Heart left ventricle (tissue), 16 donors: ENCODE results near the gene OR2T35. TPM values are rescaled to one million over a fixed set of nuclear protein-coding genes. Genes with fewer than 3 reads are reported as not detected.
A peak's percentile ranks its signal among the peaks of the same experiment; 100 is the strongest.

Source experiments
- ATAC-seq, 4 donors: fragments of 200-7000 bp; cut with Tn5 transposase; one replicate each; pipeline ENCODE4 v1.9.1; 2020 to 2022; ENCODE audit warnings: moderate library complexity in 4 of 4, mild to moderate bottlenecking in 3 of 4, moderate number of reproducible peaks in 1 of 4
- DNase-seq, 5 donors: peaks; one replicate each; pipeline ENCODE4 v3.0.0-alpha.2; 2020
- H3K27ac ChIP-seq, 12 donors: fragments of 200-600 bp; sonication (generic) in 4 of 12; one replicate each; pipeline versions ENCODE4 v1.5.0 to v1.8.0; 2016 to 2022; ENCODE audit warnings: mild to moderate bottlenecking in 2 of 12
- H3K27me3 ChIP-seq, 9 donors: fragments of 200-600 bp; sonication (generic) in 2 of 9; one replicate each; pipeline versions ENCODE4 v1.5.1 to v1.8.0; 2016 to 2022; ENCODE audit warnings: mild to moderate bottlenecking in 3 of 9
- H3K36me3 ChIP-seq, 9 donors: fragments of 200-600 bp; sonication (generic) in 2 of 9; one replicate each; pipeline versions ENCODE4 v1.5.0 to v1.8.0; 2018 to 2022; ENCODE audit warnings: mild to moderate bottlenecking in 2 of 9
- H3K4me1 ChIP-seq, 12 donors: fragments of 200-600 bp; sonication (generic) in 4 of 12; one replicate each; pipeline versions ENCODE4 v1.5.0 to v1.8.0; 2016 to 2022; ENCODE audit warnings: mild to moderate bottlenecking in 3 of 12
- H3K4me3 ChIP-seq, 12 donors: fragments of 200-600 bp; sonication (generic) in 4 of 12; one replicate each; pipeline versions ENCODE4 v1.5.0 to v1.8.0; 2017 to 2022; ENCODE audit warnings: mild to moderate bottlenecking in 9 of 12, moderate library complexity in 4 of 12
- H3K9me3 ChIP-seq, 12 donors: fragments of 200-600 bp; sonication (generic) in 4 of 12; one replicate each; pipeline versions ENCODE4 v1.5.0 to v1.8.0; 2016 to 2022; ENCODE audit warnings: mild to moderate bottlenecking in 1 of 12
- POLR2A ChIP-seq, 2 donors: fragments of 450-650 bp; IDR thresholded peaks; one replicate each; pipeline ENCODE4 v1.6.1; 2017; ENCODE audit warnings: antibody characterized with exemption in 2 of 2, mild to moderate bottlenecking in 2 of 2, moderate library complexity in 2 of 2
- WGBS, 4 donors: extraction: QIAGEN DNeasy Blood & Tissue Kit in 2 of 4; methylation state at CpG; one replicate each; pipeline versions ENCODE4 v1.1.5 to v1.1.7; 2013 to 2018; 5-methylcytosine and 5-hydroxymethylcytosine counted together
- intact Hi-C, 10 donors: fragments of 100-400 bp; cut with DNase I; formaldehyde crosslinking; loops; one replicate each; pipeline versions ENCODE4 v1.11.1 to v1.14.2; 2022
- polyA plus RNA-seq, 2 donors: library from polyadenylated mRNA; stranded (reverse); fragments of 200-250 nt; gene quantifications; one replicate each; pipeline ENCODE4 v1.2.3, GENCODE V29; 2013
- total RNA-seq, 9 donors: library from RNA; depleted of rRNA in 2 of 9; stranded (reverse); fragments of >200 nt in 2 of 9; fragmentation: NEBNext Ultra II Directional in 3 of 9; extraction: Animal tissue kit (Norgen Biotek cat#: 25700) in 3 of 9; gene quantifications; one replicate each; pipeline versions ENCODE4 v1.1.0 to v1.2.4, GENCODE V29; 2016 to 2023
- TF ChIP-seq, protein P1 (sequence below), 12 donors: fragments of 200-600 bp; sonication (generic) in 4 of 12; IDR thresholded peaks; one replicate each; pipeline versions ENCODE4 v1.5.0 to v1.8.0; 2018 to 2022; ENCODE audit warnings: antibody characterized with exemption in 12 of 12, mild to moderate bottlenecking in 5 of 12
- donor health status: ischemic (EF 13 %, LVEDD 7.1; RV severe dilation, severe dysfunction).
- donor health status: healthy with polysubstance abuse.
- donor health status: DM: no; HTN: yes; CAD: no.
- donor health status: DM: no; HTN: no; CAD: no.
- donor health status: ischemic (EF 25% LVEDD 6.9; RV normal size, moderate dysfunction).
- donor health status: ischemic (EF 25% LVEDD 5.7; RV mildly dilated, moderate dysfunction).
- donor health status: healthy.
- donor health status: DM: yes; HTN: yes; CAD: no.
- donor health status: ischemic (EF 35%, LVEDD 5.7; RV mildly dilated, moderate dysfunction).
- donor health status: nonischemic (EF 11% LVEDD 7.7; RV severe dilation, severe dysfunction).
- donor health status: DM: yes; HTN: yes; CAD: no.
- donor health status: PGD.
- donor health status: ischemic (EF 29% LVEDD 5.4; RV normal size, mild dysfunction).
- donor health status: nonischemic (EF 23%, LVEDD 6.1; RV moderate dilation, normal function).

The OR2T35 gene
- total and polyA plus RNA-seq, 11 donors, result not detected

DNA sequence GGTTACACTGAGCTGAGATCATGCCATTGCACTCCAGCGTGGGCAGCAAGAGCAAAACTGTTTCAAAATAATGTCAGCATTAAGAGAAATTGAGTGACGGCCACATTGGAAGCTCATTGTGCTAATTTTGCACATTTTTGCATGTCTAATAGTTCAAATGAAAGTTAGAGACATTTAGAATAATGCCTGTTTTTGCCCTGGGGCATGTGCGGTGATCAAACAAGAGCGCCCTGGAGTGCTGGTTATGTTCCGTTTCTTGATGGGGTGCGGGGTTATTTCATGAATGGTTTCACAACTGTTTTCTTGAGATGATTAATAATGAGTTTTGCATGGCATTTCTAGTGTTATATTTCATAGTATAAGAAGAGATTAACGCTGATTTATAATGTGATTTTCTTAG is 23.3 kb downstream of the OR2T35 start:
- Histone ChIP-seq H3K9me3 (no peaks in the 10 kb centered on the region), H3K4me1 (no peaks in the 10 kb centered on the region), H3K27ac (no peak overlapping the region), H3K27me3 (peaks cover 0 to 6% (median 0%) of the 10 kb centered on the region in 9 donors), H3K4me3 (no peak overlapping the region), H3K36me3 (no peaks in the 10 kb centered on the region)
- intact Hi-C loops, result loop anchor here in 4 of 10 donors (2.0 to 5.0 kb wide), 2 partner anchors 185 to 186 kb away; no protein-coding TSS in a partner anchor
- 68 to 73% (median 70%) methylated on average over 7 of the region's 7 CpGs for WGBS, 4 donors
- ATAC-seq (no peak), DNase-seq (no peak)
- TF ChIP-seq, protein P1, sequence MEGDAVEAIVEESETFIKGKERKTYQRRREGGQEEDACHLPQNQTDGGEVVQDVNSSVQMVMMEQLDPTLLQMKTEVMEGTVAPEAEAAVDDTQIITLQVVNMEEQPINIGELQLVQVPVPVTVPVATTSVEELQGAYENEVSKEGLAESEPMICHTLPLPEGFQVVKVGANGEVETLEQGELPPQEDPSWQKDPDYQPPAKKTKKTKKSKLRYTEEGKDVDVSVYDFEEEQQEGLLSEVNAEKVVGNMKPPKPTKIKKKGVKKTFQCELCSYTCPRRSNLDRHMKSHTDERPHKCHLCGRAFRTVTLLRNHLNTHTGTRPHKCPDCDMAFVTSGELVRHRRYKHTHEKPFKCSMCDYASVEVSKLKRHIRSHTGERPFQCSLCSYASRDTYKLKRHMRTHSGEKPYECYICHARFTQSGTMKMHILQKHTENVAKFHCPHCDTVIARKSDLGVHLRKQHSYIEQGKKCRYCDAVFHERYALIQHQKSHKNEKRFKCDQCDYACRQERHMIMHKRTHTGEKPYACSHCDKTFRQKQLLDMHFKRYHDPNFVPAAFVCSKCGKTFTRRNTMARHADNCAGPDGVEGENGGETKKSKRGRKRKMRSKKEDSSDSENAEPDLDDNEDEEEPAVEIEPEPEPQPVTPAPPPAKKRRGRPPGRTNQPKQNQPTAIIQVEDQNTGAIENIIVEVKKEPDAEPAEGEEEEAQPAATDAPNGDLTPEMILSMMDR (IDR thresholded peaks at IDR 0.05), result no peak
- TF ChIP-seq POLR2A (IDR thresholded peaks at IDR 0.05), result no peak

DNA sequence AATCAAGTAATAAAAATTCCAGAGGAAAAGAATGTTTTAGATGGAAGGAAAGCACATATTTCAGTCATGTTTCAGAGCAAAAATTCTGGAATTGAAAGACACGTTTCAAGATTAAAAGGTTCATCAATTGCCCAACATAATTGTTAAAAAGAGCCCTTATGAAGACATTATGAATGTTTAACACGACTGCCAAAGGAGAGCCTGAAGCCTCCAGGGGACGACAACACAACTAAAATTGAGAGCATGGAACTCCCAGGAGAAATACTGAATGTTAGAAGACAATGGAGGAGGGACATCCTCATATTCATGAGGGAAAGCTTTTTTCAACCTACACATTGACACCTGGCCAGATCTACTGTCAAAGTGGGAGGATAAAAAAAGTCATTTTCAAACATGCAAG is 26.2 kb downstream of the OR2T35 start:
- Histone ChIP-seq H3K27ac (no peak overlapping the region), H3K4me1 (no peaks in the 10 kb centered on the region), H3K9me3 (no peaks in the 10 kb centered on the region), H3K27me3 (peaks cover 0 to 6% (median 0%) of the 10 kb centered on the region in 9 donors), H3K36me3 (no peaks in the 10 kb centered on the region), H3K4me3 (no peak overlapping the region)
- TF ChIP-seq, protein P1 (IDR thresholded peaks at IDR 0.05), result peak in 10 of 12 donors; percentile 15 to 60 (median 42)
- TF ChIP-seq POLR2A (IDR thresholded peaks at IDR 0.05), result no peak
- DNase-seq, result peak in 4 of 5 donors; percentile 27 to 66 (median 38)
- 1 to 9% (median 3%) methylated on average over 3 of the region's 3 CpGs for WGBS, 4 donors
- ATAC-seq, result no peak
- intact Hi-C loops, result no loop called here

DNA sequence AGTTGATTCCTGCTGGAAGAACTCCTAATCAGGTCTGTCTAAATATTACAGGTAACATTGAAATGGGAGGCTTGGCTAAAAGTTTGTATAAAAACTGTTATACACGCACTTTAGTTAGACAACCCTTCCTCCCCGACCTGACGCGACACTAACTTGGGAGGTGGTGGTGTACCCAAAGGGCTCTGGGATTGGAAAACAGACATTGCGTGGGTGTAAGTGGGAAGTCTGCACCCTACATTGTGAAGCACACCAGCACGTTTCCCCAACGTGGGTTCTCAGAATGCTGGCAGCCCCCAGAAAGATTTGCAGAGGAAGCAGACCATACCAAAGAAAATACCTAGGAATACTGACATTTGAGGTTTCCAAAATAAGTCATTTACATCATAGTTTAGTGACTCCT is 27.0 kb downstream of the OR2T35 start:
- Histone ChIP-seq H3K36me3 (no peaks in the 10 kb centered on the region), H3K4me3 (no peak overlapping the region), H3K9me3 (no peaks in the 10 kb centered on the region), H3K4me1 (no peaks in the 10 kb centered on the region), H3K27ac (no peak overlapping the region), H3K27me3 (peaks cover 0 to 4% (median 0%) of the 10 kb centered on the region in 9 donors)
- no peak for DNase-seq
- intact Hi-C loops, result no loop called here
- 64 to 76% (median 70%) methylated on average over 7 of the region's 7 CpGs for WGBS, 4 donors
- ATAC-seq, result no peak
- TF ChIP-seq, protein P1 (IDR thresholded peaks at IDR 0.05), result no peak

DNA sequence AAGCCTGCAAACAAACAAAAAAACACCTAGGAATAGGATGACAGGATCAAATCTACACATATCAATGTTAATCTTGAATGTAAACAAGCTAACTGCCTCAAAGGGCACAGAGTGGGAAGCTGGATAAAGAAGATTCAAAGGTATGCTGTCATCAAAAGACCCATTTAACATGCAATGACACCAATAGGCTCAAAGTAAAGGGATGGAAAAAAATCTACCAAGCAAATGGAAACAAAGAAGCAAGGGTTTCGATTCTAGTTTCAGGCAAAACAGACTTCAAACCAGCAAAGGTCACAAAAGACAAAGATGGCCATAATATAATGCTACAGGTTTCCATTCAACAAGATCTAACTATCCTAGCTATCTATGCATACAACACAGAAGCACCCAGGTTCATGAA is 31.3 kb downstream of the OR2T35 start:
- intact Hi-C loops, result no loop called here
- Histone ChIP-seq H3K27ac (no peak overlapping the region), H3K4me3 (no peak overlapping the region), H3K4me1 (no peaks in the 10 kb centered on the region), H3K9me3 (no peaks in the 10 kb centered on the region), H3K36me3 (no peaks in the 10 kb centered on the region), H3K27me3 (peaks cover 0 to 6% (median 0%) of the 10 kb centered on the region in 9 donors)
- ATAC-seq (no peak), DNase-seq (no peak)
- WGBS, 4 donors, result 51 to 74% (median 60%) methylated on average over 1 of the region's 1 CpG
- TF ChIP-seq POLR2A (IDR thresholded peaks at IDR 0.05), result no peak
- TF ChIP-seq, protein P1 (IDR thresholded peaks at IDR 0.05), result no peak
